Measurements from ENCODE around the gene PAK5. TPM values are rescaled to one million over a fixed set of nuclear protein-coding genes. Genes with fewer than 3 reads are reported as not detected.

PAK5 gene
- total and polyA plus RNA-seq, 9 of the 15 experiments (the other 6 are each of a cell fraction or from before 2014, with no cell fraction given), result not detected

- Histone ChIP-seq H3K4me2 (ENCODE audit: insufficient read depth, low read length) (no peak overlapping the region), H3K36me3 (ENCODE audit: control insufficient read depth, insufficient read depth, low read length) (no peaks in the 10 kb centered on the region), H2AFZ (ENCODE audit: low read depth, low read length) (no peak overlapping the region), H3K4me1 (replicated peaks in 1 of 2; ENCODE audit: control insufficient read depth in 2 of 2, insufficient read depth in 2 of 2, low read length in 2 of 2) (no peaks in the 10 kb centered on the region), H3K9me1 (ENCODE audit: control insufficient read depth, insufficient read depth, low read length) (no peaks in the 10 kb centered on the region), H3K27me3 (ENCODE audit: control insufficient read depth in 2 of 2, insufficient read depth in 2 of 2, low read length in 2 of 2) (peaks cover 0 to 18% of the 10 kb centered on the region in 2 experiments; a peak in 2 of 5 replicates), H3K9me3 (replicated peaks; ENCODE audit: control insufficient read depth, insufficient read depth, low read depth, low read length) (no peaks in the 10 kb centered on the region), H3K27ac (ENCODE audit: extremely low read depth, low read depth, low read length) (no peak overlapping the region), H3K9ac (ENCODE audit: insufficient read depth in 1 of 2, low read depth in 2 of 2, low read length in 2 of 2) (no peak overlapping the region), H3K79me2 (ENCODE audit: control insufficient read depth, insufficient read depth, low read length) (no peaks in the 10 kb centered on the region), H3K4me3 (no peak overlapping the region), H4K20me1 (replicated peaks; ENCODE audit: control insufficient read depth, insufficient read depth, low read length) (no peaks in the 10 kb centered on the region)
- ATAC-seq, result no peak
- WGBS (ENCODE audit: insufficient coverage, low coverage, missing lambda C conversion rate), result 0% methylated on average over 14 of the region's 34 CpGs
- FAIRE-seq, result no peak
- in situ Hi-C loops (cut with MboI), result no loop called here
- no TSS peak for BruUV-seq (replicated peaks)
- POLR2A ChIA-PET, result interaction anchor here (0.8 kb wide), 1 partner anchor 11 kb away, joined by 3 read pairs; no protein-coding TSS in a partner anchor
- intact Hi-C loops (cut with micrococcal nuclease), result no loop called here
- no peak for DNase-seq (ENCODE audit: extremely low read depth in 1 of 4, low spot score in 3 of 4)
- CTCF ChIA-PET (ENCODE audit: low intra/inter-chr PET ratio), result no interaction called here
- no peak for TF ChIP-seq NR4A1 (CRISPR knock-in tag; IDR thresholded peaks at IDR 0.05)
- no peak for TF ChIP-seq NR4A1 (tag; IDR thresholded peaks at IDR 0.05)
- TF ChIP-seq NCOR1 (IDR thresholded peaks at IDR 0.05), result no peak
- no peak for TF ChIP-seq ZBTB5 (IDR thresholded peaks at IDR 0.05)
- TF ChIP-seq PRMT5 (CRISPR knock-in tag; IDR thresholded peaks at IDR 0.05), result no peak
- TF ChIP-seq MECOM (CRISPR knock-in tag; IDR thresholded peaks at IDR 0.05), result no peak
- no peak for TF ChIP-seq SNIP1 (IDR thresholded peaks at IDR 0.05; ENCODE audit: low read depth)
- TF ChIP-seq KLF6 (CRISPR knock-in tag; IDR thresholded peaks at IDR 0.05; ENCODE audit: borderline replicate concordance), result no peak
- no peak for TF ChIP-seq ZBTB8A (IDR thresholded peaks at IDR 0.05; ENCODE audit: partially characterized antibody)
- TF ChIP-seq ZNF766 (CRISPR knock-in tag; conservative IDR thresholded peaks at IDR 0.05), result no peak
- TF ChIP-seq ELF1 (tag; IDR thresholded peaks at IDR 0.05), result no peak
- TF ChIP-seq NR2C1 (IDR thresholded peaks at IDR 0.05), result no peak
- TF ChIP-seq NR2C1 (tag; IDR thresholded peaks at IDR 0.05), result no peak
- TF ChIP-seq ZNF311 (CRISPR knock-in tag; IDR thresholded peaks at IDR 0.05), result no peak
- TF ChIP-seq ZNF217 (CRISPR knock-in tag; IDR thresholded peaks at IDR 0.05), result no peak
- TF ChIP-seq RERE (CRISPR knock-in tag; IDR thresholded peaks at IDR 0.05; ENCODE audit: borderline replicate concordance), result no peak
- TF ChIP-seq TFAM (CRISPR knock-in tag; conservative IDR thresholded peaks at IDR 0.05), result no peak
- TF ChIP-seq RAD21 (CRISPR knock-in tag; conservative IDR thresholded peaks at IDR 0.05 in 1 of 2, IDR thresholded peaks at IDR 0.05 in 1 of 2), result no peak
Measured at GRCh38 chr20:9506280-9506821, 332.5 kb downstream of the PAK5 start.
